ENCODE data around the gene ARHGAP1. TPM values are rescaled to one million over a fixed set of nuclear protein-coding genes. Genes with fewer than 3 reads are reported as not detected.

The ARHGAP1 gene
- total and polyA plus RNA-seq, 2 of the 13 experiments (the other 11 are each of a cell fraction or from before 2014, with no cell fraction given): 18.6 to 30.3 TPM

DNA sequence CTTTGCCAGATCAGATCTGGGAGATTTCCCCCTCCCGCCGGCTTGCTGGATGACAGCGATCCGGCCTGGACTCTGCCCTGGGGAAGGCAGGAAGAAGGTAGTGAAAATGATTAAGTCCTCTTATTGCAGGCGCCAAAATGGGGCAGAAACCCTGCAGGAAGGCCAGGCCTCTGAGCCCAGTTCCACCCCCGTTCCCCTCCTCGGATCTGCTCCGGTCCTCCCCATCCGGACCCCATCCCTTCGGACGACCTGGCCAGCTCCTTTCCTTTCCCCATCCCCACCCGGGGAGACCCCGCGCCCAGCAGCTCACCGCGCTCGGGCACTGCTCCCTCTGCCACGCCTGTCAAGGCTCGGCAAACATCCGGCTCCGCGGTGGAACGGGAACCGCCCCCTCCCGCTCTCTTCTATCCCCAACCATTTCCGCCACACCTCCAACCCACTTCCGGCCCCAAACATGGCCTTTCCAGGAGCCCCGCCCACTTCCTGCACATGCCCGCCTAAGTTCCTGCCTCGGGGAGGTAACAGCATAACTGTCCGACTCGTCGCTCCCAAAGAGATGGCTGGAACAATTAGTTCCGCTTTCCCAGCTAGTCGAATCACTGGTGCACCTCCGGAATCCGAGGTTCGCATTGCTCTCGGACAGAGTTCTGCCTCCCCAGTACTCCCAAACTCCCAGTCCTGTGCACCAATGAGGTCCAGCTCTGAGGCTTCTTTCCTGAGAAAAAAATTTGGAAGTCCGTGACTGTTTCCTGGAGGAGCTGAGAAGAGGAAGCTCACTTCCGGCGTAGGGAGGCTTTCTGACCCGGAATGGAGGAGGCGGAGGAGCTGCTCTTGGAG is at the start of gene ARHGAP1, which contains the start of gene ZNF408 (continued):
- TF ChIP-seq, protein P1, sequence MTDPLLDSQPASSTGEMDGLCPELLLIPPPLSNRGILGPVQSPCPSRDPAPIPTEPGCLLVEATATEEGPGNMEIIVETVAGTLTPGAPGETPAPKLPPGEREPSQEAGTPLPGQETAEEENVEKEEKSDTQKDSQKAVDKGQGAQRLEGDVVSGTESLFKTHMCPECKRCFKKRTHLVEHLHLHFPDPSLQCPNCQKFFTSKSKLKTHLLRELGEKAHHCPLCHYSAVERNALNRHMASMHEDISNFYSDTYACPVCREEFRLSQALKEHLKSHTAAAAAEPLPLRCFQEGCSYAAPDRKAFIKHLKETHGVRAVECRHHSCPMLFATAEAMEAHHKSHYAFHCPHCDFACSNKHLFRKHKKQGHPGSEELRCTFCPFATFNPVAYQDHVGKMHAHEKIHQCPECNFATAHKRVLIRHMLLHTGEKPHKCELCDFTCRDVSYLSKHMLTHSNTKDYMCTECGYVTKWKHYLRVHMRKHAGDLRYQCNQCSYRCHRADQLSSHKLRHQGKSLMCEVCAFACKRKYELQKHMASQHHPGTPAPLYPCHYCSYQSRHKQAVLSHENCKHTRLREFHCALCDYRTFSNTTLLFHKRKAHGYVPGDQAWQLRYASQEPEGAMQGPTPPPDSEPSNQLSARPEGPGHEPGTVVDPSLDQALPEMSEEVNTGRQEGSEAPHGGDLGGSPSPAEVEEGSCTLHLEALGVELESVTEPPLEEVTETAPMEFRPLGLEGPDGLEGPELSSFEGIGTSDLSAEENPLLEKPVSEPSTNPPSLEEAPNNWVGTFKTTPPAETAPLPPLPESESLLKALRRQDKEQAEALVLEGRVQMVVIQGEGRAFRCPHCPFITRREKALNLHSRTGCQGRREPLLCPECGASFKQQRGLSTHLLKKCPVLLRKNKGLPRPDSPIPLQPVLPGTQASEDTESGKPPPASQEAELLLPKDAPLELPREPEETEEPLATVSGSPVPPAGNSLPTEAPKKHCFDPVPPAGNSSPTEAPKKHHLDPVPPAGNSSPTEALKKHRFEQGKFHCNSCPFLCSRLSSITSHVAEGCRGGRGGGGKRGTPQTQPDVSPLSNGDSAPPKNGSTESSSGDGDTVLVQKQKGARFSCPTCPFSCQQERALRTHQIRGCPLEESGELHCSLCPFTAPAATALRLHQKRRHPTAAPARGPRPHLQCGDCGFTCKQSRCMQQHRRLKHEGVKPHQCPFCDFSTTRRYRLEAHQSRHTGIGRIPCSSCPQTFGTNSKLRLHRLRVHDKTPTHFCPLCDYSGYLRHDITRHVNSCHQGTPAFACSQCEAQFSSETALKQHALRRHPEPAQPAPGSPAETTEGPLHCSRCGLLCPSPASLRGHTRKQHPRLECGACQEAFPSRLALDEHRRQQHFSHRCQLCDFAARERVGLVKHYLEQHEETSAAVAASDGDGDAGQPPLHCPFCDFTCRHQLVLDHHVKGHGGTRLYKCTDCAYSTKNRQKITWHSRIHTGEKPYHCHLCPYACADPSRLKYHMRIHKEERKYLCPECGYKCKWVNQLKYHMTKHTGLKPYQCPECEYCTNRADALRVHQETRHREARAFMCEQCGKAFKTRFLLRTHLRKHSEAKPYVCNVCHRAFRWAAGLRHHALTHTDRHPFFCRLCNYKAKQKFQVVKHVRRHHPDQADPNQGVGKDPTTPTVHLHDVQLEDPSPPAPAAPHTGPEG (CRISPR knock-in tag; IDR thresholded peaks at IDR 0.05): no peak; the same call in 1 of the 2 replicates
- TF ChIP-seq PAWR (CRISPR knock-in tag; IDR thresholded peaks at IDR 0.05; ENCODE audit: borderline replicate concordance): no peak
- no peak for TF ChIP-seq ZNF549 (CRISPR knock-in tag; IDR thresholded peaks at IDR 0.05)
- no peak for TF ChIP-seq RNF2 (conservative IDR thresholded peaks at IDR 0.05; ENCODE audit: low read depth)
- no peak for TF ChIP-seq ZNF570 (CRISPR knock-in tag; IDR thresholded peaks at IDR 0.05; ENCODE audit: borderline replicate concordance)
- no peak for TF ChIP-seq HMGA1 (CRISPR knock-in tag; conservative IDR thresholded peaks at IDR 0.05)
- peak; percentile 58; the same call in 1 of the 2 replicates for TF ChIP-seq ZNF510 (CRISPR knock-in tag; IDR thresholded peaks at IDR 0.05; ENCODE audit: low read depth)
- peak; percentile 80 for TF ChIP-seq ZNF317 (CRISPR knock-in tag; IDR thresholded peaks at IDR 0.05)
- TF ChIP-seq, protein P2, sequence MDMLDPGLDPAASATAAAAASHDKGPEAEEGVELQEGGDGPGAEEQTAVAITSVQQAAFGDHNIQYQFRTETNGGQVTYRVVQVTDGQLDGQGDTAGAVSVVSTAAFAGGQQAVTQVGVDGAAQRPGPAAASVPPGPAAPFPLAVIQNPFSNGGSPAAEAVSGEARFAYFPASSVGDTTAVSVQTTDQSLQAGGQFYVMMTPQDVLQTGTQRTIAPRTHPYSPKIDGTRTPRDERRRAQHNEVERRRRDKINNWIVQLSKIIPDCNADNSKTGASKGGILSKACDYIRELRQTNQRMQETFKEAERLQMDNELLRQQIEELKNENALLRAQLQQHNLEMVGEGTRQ (IDR thresholded peaks at IDR 0.05; ENCODE audit: low read depth, low read length): no peak
- TF ChIP-seq, protein P2 (CRISPR knock-in tag; IDR thresholded peaks at IDR 0.05; ENCODE audit: borderline replicate concordance): peak; percentile 91
- TF ChIP-seq, protein P3, sequence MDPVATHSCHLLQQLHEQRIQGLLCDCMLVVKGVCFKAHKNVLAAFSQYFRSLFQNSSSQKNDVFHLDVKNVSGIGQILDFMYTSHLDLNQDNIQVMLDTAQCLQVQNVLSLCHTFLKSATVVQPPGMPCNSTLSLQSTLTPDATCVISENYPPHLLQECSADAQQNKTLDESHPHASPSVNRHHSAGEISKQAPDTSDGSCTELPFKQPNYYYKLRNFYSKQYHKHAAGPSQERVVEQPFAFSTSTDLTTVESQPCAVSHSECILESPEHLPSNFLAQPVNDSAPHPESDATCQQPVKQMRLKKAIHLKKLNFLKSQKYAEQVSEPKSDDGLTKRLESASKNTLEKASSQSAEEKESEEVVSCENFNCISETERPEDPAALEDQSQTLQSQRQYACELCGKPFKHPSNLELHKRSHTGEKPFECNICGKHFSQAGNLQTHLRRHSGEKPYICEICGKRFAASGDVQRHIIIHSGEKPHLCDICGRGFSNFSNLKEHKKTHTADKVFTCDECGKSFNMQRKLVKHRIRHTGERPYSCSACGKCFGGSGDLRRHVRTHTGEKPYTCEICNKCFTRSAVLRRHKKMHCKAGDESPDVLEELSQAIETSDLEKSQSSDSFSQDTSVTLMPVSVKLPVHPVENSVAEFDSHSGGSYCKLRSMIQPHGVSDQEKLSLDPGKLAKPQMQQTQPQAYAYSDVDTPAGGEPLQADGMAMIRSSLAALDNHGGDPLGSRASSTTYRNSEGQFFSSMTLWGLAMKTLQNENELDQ (CRISPR knock-in tag; IDR thresholded peaks at IDR 0.05; ENCODE audit: borderline replicate concordance): peak; percentile 71; the same call in 1 of the 2 replicates
- TF ChIP-seq TAF1 (CRISPR knock-in tag; IDR thresholded peaks at IDR 0.05): peak; percentile 85
- TF ChIP-seq PHF5A (CRISPR knock-in tag; IDR thresholded peaks at IDR 0.05; ENCODE audit: low read depth, unreplicated experiment): peak; percentile 26
- no peak for TF ChIP-seq POLR2AphosphoS2 (IDR thresholded peaks at IDR 0.05; ENCODE audit: low read depth, low read length)
- peak; percentile 53 for TF ChIP-seq SMYD3 (CRISPR knock-in tag; IDR thresholded peaks at IDR 0.05)
- peak; percentile 74; the same call in 1 of the 2 replicates for TF ChIP-seq SRY (CRISPR knock-in tag; IDR thresholded peaks at IDR 0.05)
- peak; percentile 84 for TF ChIP-seq ZNF430 (CRISPR knock-in tag; IDR thresholded peaks at IDR 0.05)
- peak; percentile 36; the same call in 1 of the 2 replicates for TF ChIP-seq ARHGAP35 (CRISPR knock-in tag; IDR thresholded peaks at IDR 0.05; ENCODE audit: borderline replicate concordance)
- no peak for TF ChIP-seq HOXA7 (CRISPR knock-in tag; IDR thresholded peaks at IDR 0.05)

All from HepG2 (cell line).